H1 (cell line): ENCODE data around the gene BBS1. TPM values are rescaled to one million over a fixed set of nuclear protein-coding genes. Genes with fewer than 3 reads are reported as not detected.

Source experiments
- CTCF ChIA-PET: fragments of 300-600 bp; sonication (Branson Sonifier 250); formaldehyde crosslinking; loops from one replicate; lab custom pipeline; 2021; ENCODE audit not compliant: partially characterized antibody; lab: Charles Lee
- POLR2A ChIA-PET: fragments of 300-600 bp; sonication (Branson Sonifier 250); formaldehyde crosslinking; loops from one replicate; lab custom pipeline; 2021; ENCODE audit warnings: inconsistent platforms; ENCODE audit not compliant: partially characterized antibody; lab: Charles Lee
- DNase-seq, 2 experiments: peaks; one replicate each; pipeline versions ENCODE4 v3.0.0 to v3.0.0-alpha.2; 2010 to 2022; ENCODE audit warnings: low spot score in 2 of 2, low read depth in 1 of 2, mixed read lengths in 1 of 2
- FAIRE-seq: peaks from 2 replicates; lab custom pipeline; 2011; peaks lifted over from hg19 to GRCh38; lab: Jason Lieb, UNC
- H2AFZ ChIP-seq: 2 replicates; pipeline ENCODE4 v1.8.1; 2012; ENCODE audit warnings: low read length, inconsistent platforms
- H2AK5ac ChIP-seq: 2 replicates; pipeline ENCODE4 v1.6.1; 2013; ENCODE audit warnings: low read depth, low read length
- H2BK120ac ChIP-seq: replicated peaks from 2 replicates; pipeline ENCODE3; 2013; ENCODE audit warnings: low read depth, low read length, inconsistent platforms
- H2BK12ac ChIP-seq: 2 replicates; pipeline ENCODE4 v1.6.1; 2013; ENCODE audit warnings: low read depth, low read length
- H2BK15ac ChIP-seq: 2 replicates; pipeline ENCODE4 v1.6.1; 2013; ENCODE audit warnings: low read length
- H2BK20ac ChIP-seq: 2 replicates; pipeline ENCODE4 v1.6.1; 2013; ENCODE audit warnings: low read length
- H2BK5ac ChIP-seq: 2 replicates; pipeline ENCODE4 v1.6.1; 2013; ENCODE audit warnings: low read depth, low read length
- H3K14ac ChIP-seq: 2 replicates; pipeline ENCODE4 v1.6.1; 2013; ENCODE audit warnings: inconsistent platforms; ENCODE audit not compliant: insufficient read length
- H3K18ac ChIP-seq: 2 replicates; pipeline ENCODE4 v1.6.1; 2013; ENCODE audit warnings: low read length; ENCODE audit errors: extremely low read depth
- H3K23ac ChIP-seq: 2 replicates; pipeline ENCODE4 v1.6.1; 2013; ENCODE audit warnings: inconsistent platforms; ENCODE audit not compliant: insufficient read length
- H3K23me2 ChIP-seq: 2 replicates; pipeline ENCODE4 v1.6.1; 2013; ENCODE audit warnings: low read depth, low read length
- H3K27ac ChIP-seq: 2 replicates; pipeline ENCODE4 v1.6.1; 2011; ENCODE audit warnings: low read depth, low read length, inconsistent platforms
- H3K27me3 ChIP-seq, 4 experiments: replicated peaks in 1 of 4; 1 replicate in 1 of 4; 2 replicates in 3 of 4; pipeline versions ENCODE4 v1.6.1 to v1.8.1; 2011 to 2013; ENCODE audit warnings: low read length in 3 of 4, mild to moderate bottlenecking in 3 of 4, inconsistent platforms in 2 of 4, mixed read lengths in 2 of 4, moderate library complexity in 1 of 4; ENCODE audit not compliant: control insufficient read depth in 3 of 4, insufficient read depth in 3 of 4; ENCODE audit errors: extremely low read depth in 1 of 4
- H3K36me3 ChIP-seq, 4 experiments: 2 replicates each; pipeline versions ENCODE4 v1.6.1 to v1.8.1; 2011 to 2013; ENCODE audit warnings: mild to moderate bottlenecking in 4 of 4, low read length in 3 of 4, moderate library complexity in 2 of 4, control low read depth in 1 of 4, inconsistent platforms in 1 of 4; ENCODE audit not compliant: insufficient read depth in 4 of 4, control insufficient read depth in 2 of 4
- H3K4ac ChIP-seq: replicated peaks from 2 replicates; pipeline ENCODE3; 2013; ENCODE audit warnings: low read length, low read depth, mixed read lengths, inconsistent platforms; ENCODE audit not compliant: insufficient read length
- H3K4me1 ChIP-seq, 4 experiments: replicated peaks in 1 of 4; 1 replicate in 1 of 4; 2 replicates in 3 of 4; pipeline versions ENCODE4 v1.6.1 to v1.8.1; 2011 to 2013; ENCODE audit warnings: low read length in 3 of 4, inconsistent platforms in 2 of 4, mixed read lengths in 1 of 4; ENCODE audit not compliant: insufficient read depth in 4 of 4, control insufficient read depth in 3 of 4
- H3K4me2 ChIP-seq, 2 experiments: 2 replicates each; pipeline versions ENCODE4 v1.6.1 to v1.8.1; 2011 to 2013; ENCODE audit warnings: low read depth in 2 of 2, low read length in 2 of 2, control low read depth in 1 of 2, inconsistent platforms in 1 of 2, mild to moderate bottlenecking in 1 of 2; ENCODE audit not compliant: insufficient read depth in 1 of 2
- H3K4me3 ChIP-seq, 4 experiments: fragments of 200-600, 300-600 bp in 1 of 4; sonication (generic), shearing (Covaris generic), sonication (Bioruptor Twin) in 1 of 4; 2 replicates each; pipeline versions ENCODE4 v1.5.1 to v1.8.1; 2011 to 2016; ENCODE audit warnings: low read length in 4 of 4, low read depth in 3 of 4, control low read depth in 2 of 4, inconsistent platforms in 2 of 4, mild to moderate bottlenecking in 2 of 4, mixed read lengths in 1 of 4, moderate library complexity in 1 of 4; ENCODE audit not compliant: insufficient read depth in 2 of 4; ENCODE audit errors: extremely low read depth in 1 of 4
- H3K56ac ChIP-seq: replicated peaks from 2 replicates; pipeline ENCODE3; 2013; ENCODE audit warnings: low read depth, mild to moderate bottlenecking, mixed read lengths, low read length, inconsistent platforms; ENCODE audit not compliant: insufficient read length
- H3K79me1 ChIP-seq: 2 replicates; pipeline ENCODE4 v1.6.1; 2013; ENCODE audit warnings: low read depth, low read length, control low read depth
- H3K79me2 ChIP-seq, 2 experiments: 2 replicates each; pipeline versions ENCODE4 v1.6.1 to v1.8.1; 2012 to 2013; ENCODE audit warnings: low read length in 2 of 2, mild to moderate bottlenecking in 2 of 2, inconsistent platforms in 1 of 2; ENCODE audit not compliant: insufficient read depth in 2 of 2, control insufficient read depth in 1 of 2
- H3K9ac ChIP-seq, 4 experiments: replicated peaks in 1 of 4; 1 replicate in 1 of 4; 2 replicates in 3 of 4; pipeline versions ENCODE4 v1.6.1 to v1.8.1; 2011 to 2013; ENCODE audit warnings: low read depth in 3 of 4, low read length in 3 of 4, control low read depth in 2 of 4, mild to moderate bottlenecking in 2 of 4, moderate library complexity in 2 of 4, inconsistent platforms in 1 of 4; ENCODE audit errors: extremely low read depth in 1 of 4
- H3K9me3 ChIP-seq, 2 experiments: 2 replicates each; pipeline versions ENCODE4 v1.6.1 to v1.8.1; 2012 to 2013; ENCODE audit warnings: mild to moderate bottlenecking in 2 of 2, moderate library complexity in 2 of 2, control low read depth in 1 of 2, inconsistent platforms in 1 of 2, low read depth in 1 of 2, low read length in 1 of 2, mixed read lengths in 1 of 2; ENCODE audit not compliant: insufficient read depth in 2 of 2
- H4K20me1 ChIP-seq, 2 experiments: replicated peaks in 1 of 2; 2 replicates each; pipeline versions ENCODE3 to v1.8.1; 2011 to 2013; ENCODE audit warnings: inconsistent platforms in 2 of 2, low read length in 2 of 2, mild to moderate bottlenecking in 1 of 2; ENCODE audit not compliant: insufficient read depth in 2 of 2, control insufficient read depth in 1 of 2
- H4K5ac ChIP-seq: 2 replicates; pipeline ENCODE4 v1.6.1; 2013; ENCODE audit warnings: low read length, low read depth, mixed read lengths, inconsistent platforms; ENCODE audit not compliant: insufficient read length
- H4K8ac ChIP-seq: 2 replicates; pipeline ENCODE4 v1.8.0; 2013; ENCODE audit warnings: mild to moderate bottlenecking, moderate library complexity, low read length, inconsistent platforms; ENCODE audit not compliant: insufficient read depth; ENCODE audit errors: extremely low read depth
- H4K91ac ChIP-seq: replicated peaks from 2 replicates; pipeline ENCODE3; 2013; ENCODE audit warnings: low read length, mixed read lengths, inconsistent platforms; ENCODE audit not compliant: insufficient read length
- TEAD4 ChIP-seq: IDR thresholded peaks from 2 replicates; pipeline ENCODE4 v1.6.1; 2012; ENCODE audit warnings: low read depth, low read length, inconsistent platforms, mixed read lengths
- YY1 ChIP-seq: IDR thresholded peaks from 2 replicates; pipeline ENCODE4 v1.6.1; 2011; ENCODE audit warnings: low read depth, mild to moderate bottlenecking, low read length
- WGBS, 2 experiments: shearing (Covaris generic) in 1 of 2; methylation state at CpG; one replicate each; pipeline versions ENCODE4 v1.1.6 to v1.1.7; 2013 to 2015; ENCODE audit warnings: low lambda C conversion rate in 2 of 2, mixed read lengths in 2 of 2, inconsistent platforms in 1 of 2, low coverage in 1 of 2, missing lambda C conversion rate in 1 of 2; ENCODE audit not compliant: insufficient replicate concordance in 2 of 2, insufficient coverage in 1 of 2, insufficient read length in 1 of 2; ENCODE audit errors: extremely low coverage in 1 of 2, missing lambda C conversion rate in 1 of 2; 5-methylcytosine and 5-hydroxymethylcytosine counted together
- polyA plus RNA-seq, 7 experiments: library from polyadenylated mRNA; depleted of rRNA in 3 of 7; stranded (reverse) in 5 of 7; unstranded in 2 of 7; fragments of >200 nt in 5 of 7; fragments of 200-250 nt in 2 of 7; gene quantifications; 1 replicate in 5 of 7; 2 replicates in 1 of 7; 4 replicates in 1 of 7; pipeline versions ENCODE4 v1.2.1 to v1.2.3, GENCODE V29; 2011 to 2013; ENCODE audit warnings: missing spikeins in 2 of 7, mixed read lengths in 2 of 7
- total RNA-seq: library from RNA; stranded (reverse); fragmentation: NEBNext Ultra II Directional; extraction: Animal tissue kit (Norgen Biotek cat#: 25700); gene quantifications from 2 replicates; pipeline ENCODE4 v1.2.1, GENCODE V29; 2021

BBS1 gene
- total and polyA plus RNA-seq, 2 of the 8 experiments (the other 6 are each of a cell fraction or from before 2014, with no cell fraction given), result 19.1 to 19.5 TPM

DNA sequence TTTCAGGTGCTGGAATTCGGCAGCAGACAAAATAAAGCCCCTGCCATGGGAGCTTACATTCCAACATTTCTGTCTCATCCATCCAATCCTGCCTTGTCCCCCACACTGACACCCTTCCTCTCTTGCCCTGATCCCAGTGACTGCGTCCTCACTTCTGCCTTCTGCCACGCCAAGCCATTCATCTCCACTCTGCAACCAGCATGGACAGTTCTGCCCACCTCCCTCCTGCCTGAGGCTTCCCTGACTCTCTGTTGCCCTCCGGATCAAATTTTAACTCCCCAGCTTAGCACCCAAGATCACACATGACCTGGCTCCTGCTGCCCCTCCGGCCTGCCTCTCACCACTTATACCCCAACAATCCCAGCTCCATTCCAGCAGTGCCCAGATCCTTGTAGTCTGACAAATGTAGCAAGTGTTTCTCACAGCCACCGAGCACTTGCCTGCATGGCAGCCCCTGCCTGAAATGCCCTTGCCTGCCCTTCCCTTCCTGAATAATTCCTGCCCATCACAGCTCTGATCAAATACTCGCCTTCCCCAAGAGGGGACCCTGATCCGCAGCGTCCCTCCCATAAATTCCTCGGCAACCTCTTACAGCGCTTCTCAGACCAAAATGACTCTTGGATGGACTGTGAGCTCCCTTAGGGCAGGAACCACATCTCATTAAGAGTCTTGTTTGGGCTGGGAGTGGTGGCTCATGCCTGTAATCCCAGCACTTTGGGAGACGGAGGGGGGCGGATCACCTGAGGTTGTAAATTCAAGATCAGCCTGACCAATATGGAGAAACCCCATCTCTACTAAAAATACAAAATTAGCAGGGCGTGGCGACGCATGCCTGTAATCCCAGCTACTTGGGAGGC, 38.6 kb downstream of the BBS1 start:
- Histone ChIP-seq H2BK15ac (peak overlapping the region; percentile 13), H3K18ac (no peak overlapping the region), H4K20me1 (peaks cover 0 to 2% of the 10 kb centered on the region in 2 experiments), H3K9me3 (no peaks in the 10 kb centered on the region), H3K9ac (peak overlapping the region in 1 of 4 experiments; percentile 18; a peak in 2 of 7 replicates), H3K4me3 (peak overlapping the region in 2 of 4 experiments; percentile 10 to 84; a peak in 2 of 8 replicates), H4K8ac (no peak overlapping the region), H2AFZ (no peak overlapping the region), H3K4me2 (peak overlapping the region; percentile 50 to 72; a peak in 3 of 4 replicates), H2BK12ac (peak overlapping the region; percentile 51; the same call in 1 of the 2 replicates), H3K56ac (no peak overlapping the region), H3K23me2 (peaks cover 3% of the 10 kb centered on the region; the same call in 1 of the 2 replicates), H2BK5ac (peak overlapping the region; percentile 35; the same call in 1 of the 2 replicates), H3K14ac (no peak overlapping the region), H2AK5ac (0 out of 2 replicates have a peak overlapping the region, but pooled peaks have one; percentile 25), H2BK120ac (no peak overlapping the region), H3K4ac (no peak overlapping the region), H3K27me3 (no peaks in the 10 kb centered on the region), H4K5ac (no peak overlapping the region), H3K4me1 (peaks cover 0 to 15% (median 10%) of the 10 kb centered on the region in 4 experiments; a peak in 6 of 7 replicates), H3K27ac (no peak overlapping the region), H4K91ac (no peak overlapping the region), H3K36me3 (peaks cover 0 to 4% (median 0%) of the 10 kb centered on the region in 4 experiments; a peak in 1 of 8 replicates), H2BK20ac (0 out of 2 replicates have a peak overlapping the region, but pooled peaks have one; percentile 1), H3K79me2 (no peaks in the 10 kb centered on the region; a peak in 1 of 4 replicates), H3K79me1 (peaks cover 5% of the 10 kb centered on the region; the same call in 1 of the 2 replicates), H3K23ac (no peak overlapping the region)
- POLR2A ChIA-PET, result interaction anchor here (0.6 to 7.9 kb wide), 5 partner anchors 13 to 67 kb away, joined by 3 to 54 read pairs (median 5); partner anchors contain the start of genes BBS1 and RBM14
- CTCF ChIA-PET, result interaction anchor here (0.7 to 1.9 kb wide), 11 partner anchors 12 to 160 kb away, joined by 3 to 5 read pairs (median 3); partner anchors contain the start of genes CCDC87 and CCS
- DNase-seq, result no peak
- no peak for FAIRE-seq
- WGBS, 2 experiments, result 91% methylated on average over 16 of the region's 16 CpGs; no CpG with 5 or more reads in 1 of the 2 experiments
- TF ChIP-seq TEAD4 (0 out of 2 replicates have a peak, but pooled peaks have one; percentile 30), YY1 (no peak)
